GM12878 (cell line): Measurements from ENCODE around the gene ZSWIM3. TPM values are rescaled to one million over a fixed set of nuclear protein-coding genes. Genes with fewer than 3 reads are reported as not detected.
A peak's percentile ranks its signal among the peaks of the same experiment; 100 is the strongest.

Experiments used
- ATAC-seq: fragments of 200-7000 bp; cut with Tn5 transposase; 3 replicates; pipeline ENCODE4 v1.9.1; 2020; ENCODE audit warnings: mild to moderate bottlenecking, moderate library complexity
- BruUV-seq: library from RNA; stranded (reverse); fragments of 400-500 nt; replicated peaks from 2 replicates; lab custom pipeline; 2021; lab: Mats Ljungman, UMichigan
- CTCF ChIA-PET: fragments of 300-600 bp; sonication (Branson Sonifier 250); formaldehyde crosslinking; extraction: SDS; loops from one replicate; lab custom pipeline; 2021; ENCODE audit warnings: inconsistent platforms; lab: Yijun Ruan, JAX
- POLR2A ChIA-PET: fragments of 350-600 bp; formaldehyde crosslinking; extraction: SDS; loops from one replicate; lab custom pipeline; 2021; ENCODE audit warnings: inconsistent platforms; lab: Charles Lee
- RAD21 ChIA-PET: fragments of 300-600 bp; sonication (Branson Sonifier 250); formaldehyde crosslinking; loops from one replicate; lab custom pipeline; 2023; ENCODE audit warnings: antibody characterized with exemption; ENCODE audit not compliant: unreplicated experiment; lab: Charles Lee
- SMC1A ChIA-PET: fragments of 300-600 bp; sonication (Branson Sonifier 250); formaldehyde crosslinking; loops from one replicate; lab custom pipeline; 2023; ENCODE audit not compliant: unreplicated experiment, uncharacterized antibody; lab: Charles Lee
- DNase-seq: peaks from one replicate; pipeline ENCODE4 v3.0.0-alpha.2; 2011; ENCODE audit warnings: low read depth, low spot score
- FAIRE-seq: peaks from 3 replicates; lab custom pipeline; 2011; peaks lifted over from hg19 to GRCh38; lab: Jason Lieb, UNC
- H2AFZ ChIP-seq: 2 replicates; pipeline ENCODE4 v1.6.0; 2011; ENCODE audit warnings: low read depth, low read length, control low read depth; ENCODE audit not compliant: control insufficient read depth
- H3K27ac ChIP-seq: 2 replicates; pipeline ENCODE4 v1.5.1; 2011; ENCODE audit warnings: control low read depth; ENCODE audit not compliant: control insufficient read depth, insufficient read depth
- H3K27me3 ChIP-seq, 2 experiments: replicated peaks in 1 of 2; 2 replicates each; pipeline versions ENCODE4 v1.6.0 to v1.6.1; 2011; ENCODE audit warnings: low read length in 1 of 2; ENCODE audit not compliant: control insufficient read depth in 2 of 2, insufficient read depth in 2 of 2
- H3K36me3 ChIP-seq, 2 experiments: 2 replicates each; pipeline ENCODE4 v1.5.1; 2011; ENCODE audit warnings: low read length in 1 of 2; ENCODE audit not compliant: control insufficient read depth in 2 of 2, insufficient read depth in 2 of 2
- H3K4me1 ChIP-seq: 2 replicates; pipeline ENCODE4 v1.6.1; 2011; ENCODE audit warnings: mild to moderate bottlenecking, low read length, moderate library complexity, mixed read lengths; ENCODE audit not compliant: control insufficient read depth, insufficient read depth
- H3K4me2 ChIP-seq: 2 replicates; pipeline ENCODE4 v1.6.0; 2011; ENCODE audit warnings: control low read depth; ENCODE audit not compliant: control insufficient read depth, insufficient read depth
- H3K4me3 ChIP-seq: fragments of 200-600 bp; sonication (generic); 2 replicates; pipeline ENCODE4 v1.5.1; 2016
- H3K79me2 ChIP-seq: 2 replicates; pipeline ENCODE4 v1.6.0; 2011; ENCODE audit warnings: low read length; ENCODE audit not compliant: control insufficient read depth, insufficient read depth
- H3K9ac ChIP-seq: 2 replicates; pipeline ENCODE4 v1.8.0; 2011; ENCODE audit warnings: low read length, control low read depth, mixed read lengths; ENCODE audit not compliant: control insufficient read depth, insufficient read depth
- H3K9me3 ChIP-seq: replicated peaks from 3 replicates; pipeline ENCODE4 v1.5.1; 2011; ENCODE audit warnings: mild to moderate bottlenecking, low read length; ENCODE audit not compliant: control insufficient read depth, insufficient read depth
- H4K20me1 ChIP-seq: 2 replicates; pipeline ENCODE4 v1.6.0; 2011; ENCODE audit not compliant: control insufficient read depth, insufficient read depth
- CHD2 ChIP-seq: IDR thresholded peaks from 2 replicates; pipeline ENCODE4 v1.6.1; 2011; ENCODE audit warnings: low read depth, low read length, improper control_type of control experiment, borderline replicate concordance
- ESRRA ChIP-seq: IDR thresholded peaks from 2 replicates; pipeline ENCODE4 v1.6.1; 2012; ENCODE audit warnings: mild to moderate bottlenecking, low read length, improper control_type of control experiment
- IKZF1 ChIP-seq: fragments of 450-650 bp; conservative IDR thresholded peaks from 2 replicates; pipeline ENCODE4 v1.6.1; 2017; ENCODE audit warnings: antibody characterized with exemption, mild to moderate bottlenecking
- LARP7 ChIP-seq: fragments of 450-650 bp; IDR thresholded peaks from 2 replicates; pipeline ENCODE4 v1.6.1; 2017; ENCODE audit warnings: mild to moderate bottlenecking
- MEF2A ChIP-seq: IDR thresholded peaks from 2 replicates; pipeline ENCODE4 v1.6.1; 2011; ENCODE audit warnings: low read depth, mild to moderate bottlenecking, low read length, moderate library complexity; ENCODE audit not compliant: insufficient read depth
- NFYA ChIP-seq: IDR thresholded peaks from 2 replicates; pipeline ENCODE4 v1.6.1; 2011; ENCODE audit warnings: low read depth, mild to moderate bottlenecking, low read length, improper control_type of control experiment, borderline replicate concordance
- POLR2AphosphoS2 ChIP-seq: IDR thresholded peaks from 2 replicates; pipeline ENCODE4 v1.6.1; 2011; ENCODE audit warnings: low read depth, mild to moderate bottlenecking, low read length, improper control_type of control experiment, moderate library complexity
- RBBP5 ChIP-seq: fragments of 200-600 bp; sonication (generic); conservative IDR thresholded peaks from 2 replicates; pipeline ENCODE4 v1.6.1; 2016
- RCOR1 ChIP-seq: conservative IDR thresholded peaks from 2 replicates; pipeline ENCODE4 v1.6.1; 2012; ENCODE audit warnings: low read depth, low read length, improper control_type of control experiment
- SMC3 ChIP-seq: IDR thresholded peaks from 2 replicates; pipeline ENCODE4 v1.6.1; 2011; ENCODE audit warnings: low read length, improper control_type of control experiment, borderline replicate concordance
- STAT3 ChIP-seq: IDR thresholded peaks from 2 replicates; pipeline ENCODE4 v1.6.1; 2011; ENCODE audit warnings: low read depth, low read length, improper control_type of control experiment
- WGBS: methylation state at CpG from one replicate; pipeline ENCODE4 v1.1.6; 2016; ENCODE audit warnings: low lambda C conversion rate; ENCODE audit not compliant: insufficient replicate concordance, insufficient coverage; ENCODE audit errors: missing lambda C conversion rate; 5-methylcytosine and 5-hydroxymethylcytosine counted together
- in situ Hi-C: fragments of 300-500 bp; cut with MboI; formaldehyde crosslinking; loops from 9 replicates; pipeline ENCODE4 v1.14.3; 2018; ENCODE audit warnings: mixed read lengths
- intact Hi-C: fragments of 100-400 bp; cut with micrococcal nuclease; formaldehyde crosslinking; loops from one replicate; pipeline ENCODE4 v1.14.2; 2022; ENCODE audit not compliant: unreplicated experiment
- polyA plus RNA-seq, 11 experiments: library from polyadenylated mRNA; depleted of rRNA in 4 of 11; unstranded in 6 of 11; stranded (reverse) in 5 of 11; fragments of >200 nt; fragmentation: Nextera tagmentation in 4 of 11; fragmentation: Illumina TruSeq in 1 of 11; extraction: Ambion mirVana in 4 of 11; extraction: Trizol in 1 of 11; gene quantifications; 1 replicate in 1 of 11; 2 replicates in 10 of 11; pipeline versions ENCODE4 v1.2.1 to v1.2.3, GENCODE V29; 2011 to 2016; ENCODE audit warnings: inconsistent platforms in 2 of 11, missing spikeins in 2 of 11, low read depth in 1 of 11
- total RNA-seq, 4 experiments: library from RNA; depleted of rRNA in 3 of 4; stranded (reverse); fragments of >200 nt in 3 of 4; fragmentation: Illumina TruSeq in 1 of 4; extraction: Trizol in 1 of 4; gene quantifications; 2 replicates each; pipeline versions ENCODE4 v1.2.1 to v1.2.3, GENCODE V29; 2013 to 2021
- TF ChIP-seq, protein P1 (sequence below), 3 experiments: IDR thresholded peaks in 2 of 3; conservative IDR thresholded peaks in 1 of 3; 2 replicates each; pipeline ENCODE4 v1.5.1; 2011; ENCODE audit warnings: low read depth in 3 of 3, low read length in 3 of 3, mild to moderate bottlenecking in 3 of 3, control low read depth in 2 of 3, moderate library complexity in 2 of 3, inconsistent platforms in 1 of 3, mixed read lengths in 1 of 3; ENCODE audit not compliant: control insufficient read depth in 2 of 3, insufficient read depth in 1 of 3; ENCODE audit errors: extremely low read depth in 1 of 3
- TF ChIP-seq, protein P2 (sequence below): fragments of 450-650 bp; IDR thresholded peaks from 2 replicates; pipeline ENCODE4 v1.6.1; 2016; ENCODE audit warnings: mild to moderate bottlenecking, moderate library complexity, borderline replicate concordance
- TF ChIP-seq, protein P3 (sequence below): fragments of 450-650 bp; IDR thresholded peaks from 2 replicates; pipeline ENCODE4 v1.6.1; 2018; ENCODE audit warnings: mild to moderate bottlenecking, low read depth, moderate library complexity; ENCODE audit not compliant: partially characterized antibody

The ZSWIM3 gene
- total and polyA plus RNA-seq, 10 of the 15 experiments (the other 5 are each of a cell fraction or from before 2014, with no cell fraction given), result 1.6 to 5.1 (median 4.2) TPM

DNA sequence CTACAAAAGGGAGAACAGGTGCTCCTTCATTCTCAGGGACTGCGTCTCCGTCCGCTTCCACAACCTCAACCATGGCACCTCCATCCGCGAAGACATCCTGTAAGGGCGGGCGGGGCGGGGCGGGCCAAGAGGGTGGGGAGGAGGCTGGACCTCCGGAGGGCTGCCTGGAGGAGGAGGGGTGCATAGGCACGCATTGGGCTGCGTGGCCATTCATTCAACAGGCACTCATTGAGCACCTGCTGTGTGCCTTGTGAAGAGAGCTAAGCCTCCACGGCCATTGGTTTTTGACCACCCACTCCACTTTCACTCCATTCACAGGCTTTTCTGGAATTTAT, 435 bp downstream of the ZSWIM3 start (continued):
- 0 out of 2 replicates have a peak, but pooled peaks have one; percentile 2 for TF ChIP-seq RCOR1
- no peak for TF ChIP-seq ESRRA
- TF ChIP-seq, protein P1, sequence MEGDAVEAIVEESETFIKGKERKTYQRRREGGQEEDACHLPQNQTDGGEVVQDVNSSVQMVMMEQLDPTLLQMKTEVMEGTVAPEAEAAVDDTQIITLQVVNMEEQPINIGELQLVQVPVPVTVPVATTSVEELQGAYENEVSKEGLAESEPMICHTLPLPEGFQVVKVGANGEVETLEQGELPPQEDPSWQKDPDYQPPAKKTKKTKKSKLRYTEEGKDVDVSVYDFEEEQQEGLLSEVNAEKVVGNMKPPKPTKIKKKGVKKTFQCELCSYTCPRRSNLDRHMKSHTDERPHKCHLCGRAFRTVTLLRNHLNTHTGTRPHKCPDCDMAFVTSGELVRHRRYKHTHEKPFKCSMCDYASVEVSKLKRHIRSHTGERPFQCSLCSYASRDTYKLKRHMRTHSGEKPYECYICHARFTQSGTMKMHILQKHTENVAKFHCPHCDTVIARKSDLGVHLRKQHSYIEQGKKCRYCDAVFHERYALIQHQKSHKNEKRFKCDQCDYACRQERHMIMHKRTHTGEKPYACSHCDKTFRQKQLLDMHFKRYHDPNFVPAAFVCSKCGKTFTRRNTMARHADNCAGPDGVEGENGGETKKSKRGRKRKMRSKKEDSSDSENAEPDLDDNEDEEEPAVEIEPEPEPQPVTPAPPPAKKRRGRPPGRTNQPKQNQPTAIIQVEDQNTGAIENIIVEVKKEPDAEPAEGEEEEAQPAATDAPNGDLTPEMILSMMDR (IDR thresholded peaks at IDR 0.05 in 2 of 3, conservative IDR thresholded peaks at IDR 0.05 in 1 of 3; ENCODE audit: control insufficient read depth in 2 of 3, extremely low read depth in 1 of 3, insufficient read depth in 1 of 3, low read depth in 3 of 3, low read length in 3 of 3), result no peak
- TF ChIP-seq IKZF1, result no peak
- TF ChIP-seq RBBP5, result no peak

DNA sequence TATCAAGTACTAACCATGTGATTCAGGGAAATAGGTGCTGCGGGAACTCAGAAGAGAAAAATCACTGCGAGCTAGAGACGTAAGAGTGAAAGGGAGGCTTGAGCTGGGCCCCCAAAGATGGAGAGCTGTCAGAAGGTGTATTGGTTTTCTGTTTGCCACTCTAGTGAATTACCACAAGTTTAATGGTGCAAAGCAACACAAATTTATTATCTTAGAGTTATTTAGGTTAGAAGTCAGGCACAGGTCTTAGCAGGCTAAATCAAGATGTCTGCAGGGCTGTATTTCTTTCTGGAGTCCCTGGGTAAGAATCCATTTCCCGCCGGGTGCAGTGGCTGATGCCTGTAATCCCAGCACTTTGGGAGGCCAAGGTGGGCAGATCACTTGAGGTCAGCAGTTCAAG, 2.5 kb downstream of the ZSWIM3 start:
- no peak for FAIRE-seq
- H3K79me2 ChIP-seq, result peaks cover 19% of the 10 kb centered on the region
- ChIA-PET SMC1A (interaction anchor here (0.5 kb wide), 1 partner anchor 60 kb away, joined by 3 read pairs; no protein-coding TSS in a partner anchor), POLR2A (interaction anchor here (1.5 kb wide), 2 partner anchors 30 to 74 kb away, joined by 3 to 4 read pairs; partner anchors contain the start of gene PCIF1), CTCF (interaction anchor here (1.4 kb wide), 1 partner anchor 110 kb away, joined by 3 read pairs; no protein-coding TSS in a partner anchor), RAD21 (no interaction called here)
- no peak for ATAC-seq
- in situ Hi-C loops (no loop called here), intact Hi-C loops (loop anchor here (5.0 kb wide), 1 partner anchor 48 kb away; the partner anchor contains the start of gene UBE2C)
- WGBS, result 99% methylated on average over 5 of the region's 5 CpGs
- no peak overlapping the region for H2AFZ ChIP-seq
- H3K4me2 ChIP-seq, result no peak overlapping the region
- H3K36me3 ChIP-seq, result no peaks in the 10 kb centered on the region
- H4K20me1 ChIP-seq, result no peaks in the 10 kb centered on the region
- H3K27me3 ChIP-seq, result no peaks in the 10 kb centered on the region
- peaks cover 8% of the 10 kb centered on the region for H3K4me1 ChIP-seq
- no peak overlapping the region for H3K4me3 ChIP-seq
- H3K27ac ChIP-seq, result no peak overlapping the region
- no peak for DNase-seq
- TF ChIP-seq, protein P2, sequence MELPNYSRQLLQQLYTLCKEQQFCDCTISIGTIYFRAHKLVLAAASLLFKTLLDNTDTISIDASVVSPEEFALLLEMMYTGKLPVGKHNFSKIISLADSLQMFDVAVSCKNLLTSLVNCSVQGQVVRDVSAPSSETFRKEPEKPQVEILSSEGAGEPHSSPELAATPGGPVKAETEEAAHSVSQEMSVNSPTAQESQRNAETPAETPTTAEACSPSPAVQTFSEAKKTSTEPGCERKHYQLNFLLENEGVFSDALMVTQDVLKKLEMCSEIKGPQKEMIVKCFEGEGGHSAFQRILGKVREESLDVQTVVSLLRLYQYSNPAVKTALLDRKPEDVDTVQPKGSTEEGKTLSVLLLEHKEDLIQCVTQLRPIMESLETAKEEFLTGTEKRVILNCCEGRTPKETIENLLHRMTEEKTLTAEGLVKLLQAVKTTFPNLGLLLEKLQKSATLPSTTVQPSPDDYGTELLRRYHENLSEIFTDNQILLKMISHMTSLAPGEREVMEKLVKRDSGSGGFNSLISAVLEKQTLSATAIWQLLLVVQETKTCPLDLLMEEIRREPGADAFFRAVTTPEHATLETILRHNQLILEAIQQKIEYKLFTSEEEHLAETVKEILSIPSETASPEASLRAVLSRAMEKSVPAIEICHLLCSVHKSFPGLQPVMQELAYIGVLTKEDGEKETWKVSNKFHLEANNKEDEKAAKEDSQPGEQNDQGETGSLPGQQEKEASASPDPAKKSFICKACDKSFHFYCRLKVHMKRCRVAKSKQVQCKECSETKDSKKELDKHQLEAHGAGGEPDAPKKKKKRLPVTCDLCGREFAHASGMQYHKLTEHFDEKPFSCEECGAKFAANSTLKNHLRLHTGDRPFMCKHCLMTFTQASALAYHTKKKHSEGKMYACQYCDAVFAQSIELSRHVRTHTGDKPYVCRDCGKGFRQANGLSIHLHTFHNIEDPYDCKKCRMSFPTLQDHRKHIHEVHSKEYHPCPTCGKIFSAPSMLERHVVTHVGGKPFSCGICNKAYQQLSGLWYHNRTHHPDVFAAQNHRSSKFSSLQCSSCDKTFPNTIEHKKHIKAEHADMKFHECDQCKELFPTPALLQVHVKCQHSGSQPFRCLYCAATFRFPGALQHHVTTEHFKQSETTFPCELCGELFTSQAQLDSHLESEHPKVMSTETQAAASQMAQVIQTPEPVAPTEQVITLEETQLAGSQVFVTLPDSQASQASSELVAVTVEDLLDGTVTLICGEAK, result no peak
- TF ChIP-seq, protein P3, sequence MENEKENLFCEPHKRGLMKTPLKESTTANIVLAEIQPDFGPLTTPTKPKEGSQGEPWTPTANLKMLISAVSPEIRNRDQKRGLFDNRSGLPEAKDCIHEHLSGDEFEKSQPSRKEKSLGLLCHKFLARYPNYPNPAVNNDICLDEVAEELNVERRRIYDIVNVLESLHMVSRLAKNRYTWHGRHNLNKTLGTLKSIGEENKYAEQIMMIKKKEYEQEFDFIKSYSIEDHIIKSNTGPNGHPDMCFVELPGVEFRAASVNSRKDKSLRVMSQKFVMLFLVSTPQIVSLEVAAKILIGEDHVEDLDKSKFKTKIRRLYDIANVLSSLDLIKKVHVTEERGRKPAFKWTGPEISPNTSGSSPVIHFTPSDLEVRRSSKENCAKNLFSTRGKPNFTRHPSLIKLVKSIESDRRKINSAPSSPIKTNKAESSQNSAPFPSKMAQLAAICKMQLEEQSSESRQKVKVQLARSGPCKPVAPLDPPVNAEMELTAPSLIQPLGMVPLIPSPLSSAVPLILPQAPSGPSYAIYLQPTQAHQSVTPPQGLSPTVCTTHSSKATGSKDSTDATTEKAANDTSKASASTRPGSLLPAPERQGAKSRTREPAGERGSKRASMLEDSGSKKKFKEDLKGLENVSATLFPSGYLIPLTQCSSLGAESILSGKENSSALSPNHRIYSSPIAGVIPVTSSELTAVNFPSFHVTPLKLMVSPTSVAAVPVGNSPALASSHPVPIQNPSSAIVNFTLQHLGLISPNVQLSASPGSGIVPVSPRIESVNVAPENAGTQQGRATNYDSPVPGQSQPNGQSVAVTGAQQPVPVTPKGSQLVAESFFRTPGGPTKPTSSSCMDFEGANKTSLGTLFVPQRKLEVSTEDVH, result no peak
- TF ChIP-seq MEF2A (no peak), SMC3 (no peak), CHD2 (no peak), LARP7 (no peak), NFYA (no peak), POLR2AphosphoS2 (no peak), STAT3 (no peak)
- H3K9me3 ChIP-seq, result no peaks in the 10 kb centered on the region
- no peak overlapping the region for H3K9ac ChIP-seq
- no TSS peak for BruUV-seq
